ENCODE measurements around the gene IRF6.

IRF6 gene

DNA sequence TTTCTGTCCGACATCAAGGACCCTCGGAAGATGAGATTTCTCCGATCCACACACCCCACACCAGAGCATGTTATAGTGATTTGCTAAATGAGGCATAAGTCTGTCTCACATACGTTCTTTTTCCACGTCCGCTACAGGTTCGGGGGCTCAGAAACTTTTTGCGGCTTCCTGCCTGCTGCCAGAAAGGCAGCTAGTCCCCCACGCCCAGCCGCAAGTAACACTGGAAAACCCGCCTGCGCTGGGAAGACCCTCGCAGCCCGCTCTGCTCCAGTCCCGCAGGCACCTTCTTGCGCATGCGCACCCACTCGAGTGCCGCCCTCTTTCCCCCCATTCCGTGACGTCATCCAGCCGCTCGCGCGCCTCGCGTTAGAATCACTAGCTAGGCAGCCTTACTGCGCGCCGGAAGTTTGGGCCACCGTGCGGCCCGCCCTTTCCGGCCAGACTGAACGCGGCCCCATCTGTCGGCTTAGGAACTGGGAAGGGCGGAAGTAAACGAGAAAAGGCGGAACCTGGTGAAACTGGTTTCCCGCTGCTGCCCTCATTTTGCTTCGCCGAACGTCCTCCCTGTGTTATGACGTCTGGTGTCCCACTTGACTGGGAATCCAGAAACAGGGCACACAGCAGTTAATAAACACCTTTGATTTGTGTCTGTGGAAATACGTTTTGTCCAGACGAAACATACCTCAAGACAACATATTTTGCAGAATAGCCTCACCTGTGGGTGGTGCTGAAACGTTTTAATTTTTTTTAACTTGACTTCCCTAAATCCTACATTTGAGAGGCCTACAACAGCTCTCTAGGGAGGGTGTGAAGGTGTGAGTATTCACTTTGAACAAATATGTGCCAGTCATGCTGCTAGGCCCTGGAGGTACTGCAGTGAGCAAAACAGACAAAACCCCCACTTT lies 21.4 kb downstream of the IRF6 start, which contains the start of gene C1orf74:
Gene C1orf74 (minus strand): TSS at position 295 of the 905 bp plus-strand sequence. CDS start 925 bp downstream, outside the sequence.
- TF ChIP-seq TAF1 (IDR thresholded peaks at IDR 0.05; ENCODE audit: low read depth, low read length) (peak; percentile 61), POLR2AphosphoS5 (IDR thresholded peaks at IDR 0.05; ENCODE audit: low read depth, low read length) (peak; percentile 88), POU2F2 (IDR thresholded peaks at IDR 0.05; ENCODE audit: low read depth, low read length) (0 out of 2 replicates have a peak, but pooled peaks have one; percentile 22), SPI1 (IDR thresholded peaks at IDR 0.05; ENCODE audit: low read depth, low read length) (peak; percentile 71), POLR2A (IDR thresholded peaks at IDR 0.05; ENCODE audit: low read depth, low read length) (peak; percentile 87), PAX5 (IDR thresholded peaks at IDR 0.05; ENCODE audit: insufficient read depth, low read length, severe bottlenecking) (no peak)
- FAIRE-seq (peak; percentile 100), DNase-seq (ENCODE audit: insufficient read length, low spot score) (peak; percentile 79)

DNA sequence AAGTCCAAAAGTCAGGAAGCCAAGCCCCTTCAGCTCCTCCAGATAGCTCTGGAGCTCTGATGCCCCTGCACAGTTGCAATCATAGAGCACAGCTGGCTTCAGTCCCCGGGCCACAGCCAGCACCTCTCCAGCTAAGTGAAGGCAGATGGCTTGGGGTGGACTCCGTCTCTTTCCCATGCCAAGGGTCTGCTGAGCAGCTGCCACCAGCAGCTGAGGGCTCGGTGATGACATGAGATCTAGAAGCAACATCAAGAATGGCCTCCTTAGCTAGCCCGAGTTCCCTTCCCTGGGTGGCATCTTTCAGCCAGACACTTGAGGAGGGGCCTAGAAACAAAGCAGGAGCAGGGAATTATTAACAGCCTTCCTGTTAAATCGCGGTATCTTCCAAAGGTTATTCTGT lies 22.6 kb downstream of the IRF6 start:
- DNase-seq (ENCODE audit: insufficient read length, low spot score) (no peak), FAIRE-seq (no peak)
- TF ChIP-seq TAF1 (IDR thresholded peaks at IDR 0.05; ENCODE audit: low read depth, low read length) = no peak
- no peak for TF ChIP-seq POU2F2 (IDR thresholded peaks at IDR 0.05; ENCODE audit: low read depth, low read length)
- no peak for TF ChIP-seq SPI1 (IDR thresholded peaks at IDR 0.05; ENCODE audit: low read depth, low read length)
- no peak for TF ChIP-seq PAX5 (IDR thresholded peaks at IDR 0.05; ENCODE audit: insufficient read depth, low read length, severe bottlenecking)
- no peak for TF ChIP-seq POLR2A (IDR thresholded peaks at IDR 0.05; ENCODE audit: low read depth, low read length)
- TF ChIP-seq POLR2AphosphoS5 (IDR thresholded peaks at IDR 0.05; ENCODE audit: low read depth, low read length) = no peak

DNA sequence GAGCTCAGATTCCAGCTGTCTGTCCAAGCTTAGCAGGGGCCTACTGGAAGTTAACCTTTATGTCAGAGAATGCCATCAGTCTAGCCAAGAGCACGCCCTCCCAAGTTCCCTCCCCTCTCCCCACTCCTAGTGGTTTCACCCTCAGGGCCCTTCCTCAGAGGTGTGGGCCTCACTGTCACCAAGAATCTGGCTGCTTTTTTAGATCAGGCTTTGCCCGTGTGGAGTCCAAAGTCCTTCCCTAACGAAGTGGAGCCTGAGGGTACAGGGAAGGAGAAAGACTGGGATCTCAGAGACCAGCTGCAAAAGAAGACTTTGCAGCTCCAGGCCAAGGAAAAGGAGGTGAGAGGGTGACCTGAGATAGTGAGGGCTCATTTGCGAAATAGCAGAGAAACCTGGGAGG lies 25.7 kb downstream of the IRF6 start:
- DNase-seq (ENCODE audit: insufficient read length, low spot score) = no peak
- FAIRE-seq = no peak
- TF ChIP-seq POLR2A (IDR thresholded peaks at IDR 0.05; ENCODE audit: low read depth, low read length) = no peak
- TF ChIP-seq POLR2AphosphoS5 (IDR thresholded peaks at IDR 0.05; ENCODE audit: low read depth, low read length) = no peak
- no peak for TF ChIP-seq TAF1 (IDR thresholded peaks at IDR 0.05; ENCODE audit: low read depth, low read length)
- no peak for TF ChIP-seq POU2F2 (IDR thresholded peaks at IDR 0.05; ENCODE audit: low read depth, low read length)

DNA sequence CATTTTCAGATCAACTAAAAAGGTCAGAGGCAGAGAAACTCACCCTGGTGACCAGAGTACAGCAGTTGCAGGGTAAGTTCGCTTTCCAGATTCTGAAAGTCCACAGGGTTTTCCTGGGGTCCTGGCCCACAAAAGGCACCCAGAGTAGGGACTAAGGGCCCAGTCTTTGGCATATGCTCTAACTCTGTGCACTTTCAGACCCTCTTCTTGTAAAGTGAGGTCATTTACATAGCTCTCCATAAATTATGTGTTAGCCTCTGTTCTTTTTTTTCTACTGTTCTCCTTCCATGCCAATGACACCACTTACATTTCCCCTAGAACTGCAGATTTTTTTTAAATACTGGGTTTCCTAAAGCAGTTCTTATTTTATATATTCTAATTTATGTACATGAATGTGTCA lies 27.8 kb downstream of the IRF6 start:
- TF ChIP-seq SPI1 (IDR thresholded peaks at IDR 0.05; ENCODE audit: low read depth, low read length) (no peak), POU2F2 (IDR thresholded peaks at IDR 0.05; ENCODE audit: low read depth, low read length) (no peak), POLR2AphosphoS5 (IDR thresholded peaks at IDR 0.05; ENCODE audit: low read depth, low read length) (no peak), PAX5 (IDR thresholded peaks at IDR 0.05; ENCODE audit: insufficient read depth, low read length, severe bottlenecking) (no peak), TAF1 (IDR thresholded peaks at IDR 0.05; ENCODE audit: low read depth, low read length) (no peak), POLR2A (IDR thresholded peaks at IDR 0.05; ENCODE audit: low read depth, low read length) (no peak)
- DNase-seq (ENCODE audit: insufficient read length, low spot score) = no peak
- FAIRE-seq = no peak

DNA sequence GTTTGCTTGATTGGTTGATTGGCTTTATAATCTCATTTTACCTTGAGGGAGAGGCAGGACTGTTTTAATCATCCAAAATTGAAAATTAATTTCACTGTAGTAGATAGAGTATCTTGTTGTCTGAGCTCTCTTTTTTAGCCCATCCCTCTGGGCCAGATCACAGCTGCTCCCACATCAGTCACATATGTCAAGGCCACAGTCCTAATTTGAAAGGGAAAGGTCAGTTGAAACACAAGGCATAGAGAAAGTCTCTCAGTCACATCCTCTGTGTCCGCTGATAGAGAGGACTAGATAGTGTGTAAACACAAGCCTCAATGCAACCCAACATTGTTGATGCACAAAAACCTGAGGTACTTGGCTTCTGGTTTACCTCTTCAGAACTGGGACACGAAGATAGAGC lies 28.4 kb downstream of the IRF6 start:
- TF ChIP-seq POU2F2 (IDR thresholded peaks at IDR 0.05; ENCODE audit: low read depth, low read length) (no peak), SPI1 (IDR thresholded peaks at IDR 0.05; ENCODE audit: low read depth, low read length) (no peak), POLR2A (IDR thresholded peaks at IDR 0.05; ENCODE audit: low read depth, low read length) (no peak)
- DNase-seq (ENCODE audit: insufficient read length, low spot score) (no peak), FAIRE-seq (no peak)

DNA sequence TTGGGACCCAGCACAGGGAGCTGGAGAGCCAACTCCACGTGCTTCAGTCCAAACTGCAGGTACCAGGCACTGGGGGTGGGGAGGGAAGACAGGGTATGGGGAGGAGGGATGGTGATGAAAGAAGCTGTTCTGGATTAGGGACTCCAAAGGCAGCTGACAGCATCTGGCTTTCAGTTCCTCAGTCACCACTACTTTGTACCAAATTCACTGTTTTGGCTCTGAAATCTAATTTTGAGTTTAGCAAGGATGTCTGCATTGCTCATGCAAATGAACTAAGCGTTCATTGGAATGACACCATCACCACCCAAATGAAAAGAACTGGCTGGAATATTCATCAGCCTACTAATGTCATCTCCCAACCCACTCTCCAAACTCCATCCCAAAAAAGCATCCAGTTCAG lies 30.3 kb downstream of the IRF6 start:
- FAIRE-seq = peak; percentile 79

DNA sequence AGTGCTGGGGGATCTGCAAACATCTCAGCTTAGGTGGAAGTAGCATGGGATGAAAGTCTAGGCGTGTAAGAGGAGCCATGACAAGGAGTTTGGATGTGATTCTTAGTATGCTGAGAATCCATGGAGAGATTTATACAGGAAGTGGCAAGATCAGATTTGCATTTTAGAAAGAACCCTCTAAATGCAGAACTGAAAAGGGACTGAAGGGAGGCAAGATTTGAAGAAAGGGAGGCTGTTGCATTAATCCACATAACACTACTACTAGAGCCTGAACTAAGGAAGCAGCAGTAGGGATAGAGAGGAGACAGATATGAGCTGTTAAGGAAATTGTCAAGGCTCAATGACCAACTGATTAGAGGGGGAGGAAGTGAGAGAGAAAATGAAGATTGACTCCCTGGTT lies 31.4 kb downstream of the IRF6 start:
- peak; percentile 65 for FAIRE-seq
- no peak for DNase-seq (ENCODE audit: insufficient read length, low spot score)

More for the DNA sequence above, 30.3 kb downstream of the IRF6 start:
- no peak for TF ChIP-seq TAF1 (IDR thresholded peaks at IDR 0.05; ENCODE audit: low read depth, low read length)
- peak; percentile 84 for TF ChIP-seq SPI1 (IDR thresholded peaks at IDR 0.05; ENCODE audit: low read depth, low read length)
- no peak for DNase-seq (ENCODE audit: insufficient read length, low spot score)

DNA sequence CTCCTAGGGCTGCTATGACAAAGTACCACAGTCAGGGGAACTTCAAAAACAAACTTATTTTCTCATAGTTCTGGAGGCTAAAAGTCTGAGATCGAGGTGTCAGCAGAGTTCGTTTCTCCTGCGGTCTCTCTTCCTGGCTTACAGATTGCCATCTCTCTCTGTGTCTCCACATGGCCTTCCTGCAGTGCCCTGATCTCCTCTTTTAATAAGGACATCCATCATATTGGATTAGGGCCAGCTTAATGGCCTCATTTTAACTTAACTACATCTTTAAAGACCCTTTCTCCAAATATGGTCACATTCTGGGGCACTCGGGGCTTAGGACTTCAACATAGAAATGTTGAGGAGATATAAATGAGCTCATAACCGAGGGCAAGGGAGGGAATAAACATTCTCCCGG lies 33.8 kb downstream of the IRF6 start:
- TF ChIP-seq SPI1 (IDR thresholded peaks at IDR 0.05; ENCODE audit: low read depth, low read length) (no peak), PAX5 (IDR thresholded peaks at IDR 0.05; ENCODE audit: insufficient read depth, low read length, severe bottlenecking) (no peak), POLR2AphosphoS5 (IDR thresholded peaks at IDR 0.05; ENCODE audit: low read depth, low read length) (no peak), POLR2A (IDR thresholded peaks at IDR 0.05; ENCODE audit: low read depth, low read length) (no peak)
- FAIRE-seq = no peak

More for the DNA sequence above, 31.4 kb downstream of the IRF6 start:
- TF ChIP-seq POLR2A (IDR thresholded peaks at IDR 0.05; ENCODE audit: low read depth, low read length) (no peak), TAF1 (IDR thresholded peaks at IDR 0.05; ENCODE audit: low read depth, low read length) (no peak), SPI1 (IDR thresholded peaks at IDR 0.05; ENCODE audit: low read depth, low read length) (peak; percentile 90), PAX5 (IDR thresholded peaks at IDR 0.05; ENCODE audit: insufficient read depth, low read length, severe bottlenecking) (no peak), POU2F2 (IDR thresholded peaks at IDR 0.05; ENCODE audit: low read depth, low read length) (0 out of 2 replicates have a peak, but pooled peaks have one; percentile 18), POLR2AphosphoS5 (IDR thresholded peaks at IDR 0.05; ENCODE audit: low read depth, low read length) (no peak)

DNA sequence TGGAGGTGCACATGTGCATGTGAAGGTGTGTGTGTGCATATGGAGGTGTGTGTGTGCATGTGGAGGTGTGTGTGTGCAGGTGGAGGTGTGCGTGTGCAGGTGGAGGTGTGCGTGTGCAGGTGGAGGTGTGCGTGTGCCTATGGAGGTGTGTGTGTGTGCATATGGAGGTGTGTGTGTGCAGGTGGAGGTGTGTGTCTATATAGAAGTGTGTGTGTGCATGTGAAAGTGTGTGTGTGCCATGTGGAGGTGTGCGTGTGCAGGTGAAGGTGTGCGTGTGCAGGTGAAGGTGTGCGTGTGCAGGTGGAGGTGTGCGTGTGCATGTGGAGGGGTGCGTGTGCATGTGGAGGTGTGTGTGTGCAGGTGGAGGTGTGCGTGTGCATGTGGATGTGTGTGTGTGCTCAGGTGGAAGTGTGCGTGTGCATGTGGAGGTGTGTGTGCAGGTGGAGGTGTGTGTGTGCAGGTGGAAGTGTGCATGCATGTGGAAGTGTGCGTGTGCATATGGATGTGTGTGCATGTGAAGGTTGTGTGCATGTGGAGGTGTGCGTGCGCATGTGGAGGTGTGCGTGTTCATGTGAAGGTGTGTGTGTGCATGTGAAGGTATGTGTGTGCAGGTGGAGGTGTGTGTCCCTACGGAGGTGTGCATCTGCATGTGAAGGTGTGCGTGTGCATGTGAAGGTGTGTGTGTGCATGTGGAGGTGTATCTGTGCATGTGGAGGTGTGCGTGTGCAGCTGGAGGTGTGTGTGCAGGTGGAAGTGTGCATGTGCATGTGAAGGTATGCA lies 35.1 kb downstream of the IRF6 start:
- FAIRE-seq (no peak), DNase-seq (ENCODE audit: insufficient read length, low spot score) (no peak)
- TF ChIP-seq POLR2A (IDR thresholded peaks at IDR 0.05; ENCODE audit: low read depth, low read length) (peak; percentile 52; the same call in 1 of the 2 replicates), SPI1 (IDR thresholded peaks at IDR 0.05; ENCODE audit: low read depth, low read length) (no peak), POLR2AphosphoS5 (IDR thresholded peaks at IDR 0.05; ENCODE audit: low read depth, low read length) (peak; percentile 16; the same call in 1 of the 2 replicates)

More for the DNA sequence above, 33.8 kb downstream of the IRF6 start:
- DNase-seq (ENCODE audit: insufficient read length, low spot score) = no peak
